Activated gamma-delta T cell treated with anti-CD3 and anti-CD28 coated beads, Interleukin-2, amount 50 U/mL, for 16 hours (primary cell): Measurements from ENCODE around the gene CLASP1.

Experiments used
- DNase-seq: peaks from one replicate; pipeline ENCODE4 v3.0.0-alpha.2; 2020; ENCODE audit warnings: low read depth

Gene CLASP1

DNA sequence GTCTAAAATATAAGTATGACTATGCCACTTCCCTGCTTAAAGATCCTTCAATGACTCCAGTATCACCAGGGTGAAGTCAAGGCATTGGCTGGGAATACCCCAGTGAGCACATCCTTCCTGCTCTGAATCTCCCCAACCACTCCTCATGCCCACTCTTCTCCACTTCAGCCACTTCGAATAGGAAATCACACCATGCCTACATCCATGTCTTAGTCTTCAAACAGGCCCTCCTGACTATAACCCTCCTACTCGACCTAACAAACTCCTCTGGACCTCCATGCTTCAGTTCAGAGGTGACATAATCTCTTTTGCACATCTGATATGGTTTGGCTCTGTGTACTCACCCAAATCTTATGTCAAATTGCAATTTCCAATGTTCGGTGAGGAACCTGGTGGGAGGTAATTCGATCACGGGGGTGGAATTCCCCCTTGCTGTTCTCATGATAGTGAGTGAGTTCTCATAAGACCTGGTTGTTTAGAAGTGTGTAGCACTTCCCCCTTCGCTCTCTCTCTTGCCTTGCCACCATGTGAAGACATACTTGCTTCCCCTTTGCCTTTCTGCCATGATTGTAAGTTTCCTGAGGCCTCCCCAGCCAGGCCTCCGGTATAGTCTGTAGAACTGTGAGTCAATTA lies 276.4 kb downstream of the CLASP1 start:
- no peak for DNase-seq

DNA sequence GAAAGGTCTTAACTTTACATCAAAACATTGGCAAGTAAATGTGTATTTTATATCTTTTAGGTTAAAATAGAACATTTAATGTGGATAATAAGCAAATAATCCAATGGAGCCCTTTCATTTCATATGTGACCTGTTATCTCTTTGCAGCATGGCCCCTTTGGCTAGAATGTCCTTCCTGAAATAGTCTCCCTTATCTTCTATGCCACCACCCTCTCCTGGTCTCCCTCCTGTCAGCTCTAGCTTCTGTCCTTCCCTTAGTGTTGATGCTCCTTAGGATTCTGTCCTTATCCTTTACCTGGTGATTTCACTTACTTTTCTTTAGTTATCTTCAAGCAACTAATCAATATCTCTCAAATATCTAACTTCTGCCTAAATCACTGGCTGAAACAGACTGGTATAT lies 277.2 kb downstream of the CLASP1 start:
- DNase-seq = no peak

DNA sequence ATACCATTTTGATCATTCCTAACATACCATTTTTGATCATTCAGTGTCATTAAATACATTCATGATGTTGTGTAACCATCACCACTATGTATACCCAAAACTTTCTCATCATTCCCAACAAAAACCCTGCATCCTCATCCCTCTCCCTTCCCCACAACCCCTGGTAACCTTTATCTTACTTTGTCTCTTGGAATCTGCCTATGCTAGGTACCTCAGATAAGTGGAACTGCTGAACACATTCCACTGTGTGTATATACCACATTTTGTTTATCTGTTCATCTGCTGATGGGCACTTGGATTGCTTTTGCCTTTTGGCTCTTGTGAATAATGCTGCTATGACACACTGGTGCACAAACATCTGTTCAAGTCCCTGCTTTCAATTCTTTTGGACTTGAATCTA lies 280.4 kb downstream of the CLASP1 start:
- no peak for DNase-seq

GRCh38 chr2:121368155-121368554 lies 281.1 kb downstream of the CLASP1 start:
- no peak for DNase-seq

DNA sequence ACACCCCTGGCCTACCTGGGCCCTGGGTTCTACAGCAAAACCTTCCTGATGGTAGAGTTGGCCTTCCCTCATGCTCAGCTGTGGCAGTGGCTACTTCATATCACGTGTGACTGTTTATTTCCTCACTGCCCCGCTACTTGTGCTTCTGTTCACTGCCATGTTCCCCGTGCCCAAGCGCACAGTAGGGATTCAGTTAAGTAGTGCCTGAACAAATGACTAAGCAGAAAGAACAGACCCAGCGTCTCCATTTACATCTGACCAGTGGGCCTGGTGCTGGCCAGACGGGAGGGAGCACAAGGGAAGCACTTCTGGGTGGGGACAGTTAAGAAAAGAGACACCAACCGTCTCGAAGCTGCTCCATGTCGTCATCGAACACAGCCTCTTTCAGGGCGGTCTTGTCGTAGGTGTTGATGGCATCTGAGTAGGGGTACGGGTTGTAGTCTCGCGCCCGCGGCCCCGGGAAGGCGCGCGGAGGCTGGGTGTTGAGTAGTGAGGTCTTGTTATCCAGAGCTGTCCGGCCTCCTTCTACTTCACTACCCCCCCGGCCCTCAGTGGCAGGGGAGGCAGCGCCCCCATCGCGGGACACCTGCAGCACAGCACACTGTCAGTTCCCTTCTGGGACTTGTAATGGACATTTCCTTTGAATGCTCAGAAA lies 281.9 kb downstream of the CLASP1 start:
- no peak for DNase-seq

DNA sequence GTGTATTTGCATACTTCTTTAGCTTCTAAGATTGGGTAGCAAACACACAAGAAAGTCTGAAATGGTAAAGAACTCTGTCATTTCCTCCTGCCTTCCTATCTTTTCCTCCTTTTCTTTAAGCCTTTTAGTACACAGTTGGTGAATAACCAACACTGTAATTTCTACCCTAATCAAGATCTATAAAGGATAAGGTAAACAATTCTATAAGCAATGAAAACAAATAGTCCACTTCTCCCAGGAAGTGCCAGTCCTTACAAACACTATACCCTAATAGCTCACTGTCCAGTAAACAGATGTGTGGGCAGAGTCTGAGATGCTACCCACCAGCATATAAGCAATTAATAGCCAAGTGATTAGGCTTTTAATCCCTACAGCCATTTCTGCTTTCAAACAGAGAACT lies 283.2 kb downstream of the CLASP1 start:
- DNase-seq = no peak

GRCh38 chr2:121365061-121365460 lies 284.2 kb downstream of the CLASP1 start:
- DNase-seq = no peak

- no peak for DNase-seq
Measured at GRCh38 chr2:121363632-121364420, 285.4 kb downstream of the CLASP1 start.

- DNase-seq = no peak
Measured at GRCh38 chr2:121362774-121363173, 286.5 kb downstream of the CLASP1 start.

DNA sequence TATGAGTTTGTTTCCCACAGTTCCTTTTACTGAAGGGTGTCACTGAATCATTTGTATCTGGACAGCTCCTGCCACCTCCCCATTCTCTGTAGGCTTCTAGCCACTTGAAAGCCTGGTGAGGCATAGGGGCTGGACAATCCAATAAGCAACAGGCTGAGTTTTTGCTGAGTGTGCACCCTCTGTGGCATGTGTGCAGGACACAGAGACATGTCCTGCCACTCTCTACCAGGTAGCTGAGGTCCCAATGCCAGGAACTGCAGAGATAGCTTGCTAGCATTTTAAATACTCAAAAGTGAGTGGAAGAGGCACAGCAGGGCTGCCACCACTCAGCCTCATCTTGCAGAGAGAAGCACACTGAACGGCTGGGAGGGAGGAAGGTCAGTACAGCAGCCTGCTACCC lies 287.0 kb downstream of the CLASP1 start:
- DNase-seq = no peak

GRCh38 chr2:121360566-121361300 lies 288.5 kb downstream of the CLASP1 start:
- DNase-seq = no peak

GRCh38 chr2:121359716-121360565 lies 289.3 kb downstream of the CLASP1 start:
- no peak for DNase-seq

- no peak for DNase-seq
Measured at GRCh38 chr2:121359170-121359569, 290.1 kb downstream of the CLASP1 start.

DNA sequence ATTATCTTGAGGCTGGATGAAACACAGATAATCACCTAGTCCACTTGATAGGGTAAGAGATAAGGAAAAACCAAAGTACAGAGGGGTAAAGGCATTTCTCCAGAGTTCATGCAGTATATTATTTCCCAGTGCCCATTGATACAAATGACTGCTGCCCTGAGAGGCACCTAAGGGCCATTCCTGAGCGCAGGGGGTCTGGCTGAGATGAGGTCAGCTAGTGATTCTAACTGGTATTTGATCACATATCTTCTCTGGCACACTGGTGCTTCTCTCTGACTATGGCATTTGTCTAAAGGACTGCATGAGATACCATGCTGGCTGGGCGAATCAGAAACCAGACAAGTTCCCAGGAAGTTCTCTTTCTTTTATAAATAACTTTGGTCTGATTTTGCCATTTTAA lies 291.0 kb downstream of the CLASP1 start:
- DNase-seq = no peak

DNA sequence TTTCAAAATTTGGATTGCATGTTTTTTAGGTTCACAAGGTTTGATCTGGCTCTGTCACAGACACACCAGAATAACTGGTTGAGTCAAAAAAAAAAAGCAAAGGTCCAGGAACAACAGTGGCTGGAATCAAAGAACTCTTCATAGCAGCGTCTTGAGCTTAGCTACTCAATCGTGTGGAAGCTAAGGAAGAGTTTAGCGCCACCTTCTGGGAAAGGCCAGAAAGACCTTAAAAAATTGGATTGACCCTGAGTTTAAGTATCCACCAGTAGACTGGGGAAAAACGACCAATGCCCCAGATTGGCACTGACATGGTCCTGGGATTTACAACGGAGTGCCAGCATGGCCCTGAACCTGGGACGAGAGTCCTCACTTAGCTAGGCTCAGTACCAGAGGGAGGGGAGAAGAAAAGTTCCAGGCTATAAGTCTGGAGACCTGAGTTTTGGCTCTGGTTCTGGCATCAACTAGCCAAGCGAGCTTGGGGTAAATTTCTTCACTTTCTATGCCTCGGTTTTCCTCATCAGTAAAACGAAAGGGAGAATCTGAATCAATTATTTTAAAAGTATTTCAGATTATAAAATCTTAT lies 293.1 kb downstream of the CLASP1 start:
- DNase-seq = no peak

- no peak for DNase-seq
Measured at GRCh38 chr2:121355488-121355887, 293.8 kb downstream of the CLASP1 start.

GRCh38 chr2:121351521-121352318 lies 297.5 kb downstream of the CLASP1 start:
- DNase-seq = no peak

- DNase-seq = no peak
Measured at GRCh38 chr2:121350890-121351289, 298.4 kb downstream of the CLASP1 start.

GRCh38 chr2:121350402-121350775 lies 298.9 kb downstream of the CLASP1 start:
- no peak for DNase-seq

DNA sequence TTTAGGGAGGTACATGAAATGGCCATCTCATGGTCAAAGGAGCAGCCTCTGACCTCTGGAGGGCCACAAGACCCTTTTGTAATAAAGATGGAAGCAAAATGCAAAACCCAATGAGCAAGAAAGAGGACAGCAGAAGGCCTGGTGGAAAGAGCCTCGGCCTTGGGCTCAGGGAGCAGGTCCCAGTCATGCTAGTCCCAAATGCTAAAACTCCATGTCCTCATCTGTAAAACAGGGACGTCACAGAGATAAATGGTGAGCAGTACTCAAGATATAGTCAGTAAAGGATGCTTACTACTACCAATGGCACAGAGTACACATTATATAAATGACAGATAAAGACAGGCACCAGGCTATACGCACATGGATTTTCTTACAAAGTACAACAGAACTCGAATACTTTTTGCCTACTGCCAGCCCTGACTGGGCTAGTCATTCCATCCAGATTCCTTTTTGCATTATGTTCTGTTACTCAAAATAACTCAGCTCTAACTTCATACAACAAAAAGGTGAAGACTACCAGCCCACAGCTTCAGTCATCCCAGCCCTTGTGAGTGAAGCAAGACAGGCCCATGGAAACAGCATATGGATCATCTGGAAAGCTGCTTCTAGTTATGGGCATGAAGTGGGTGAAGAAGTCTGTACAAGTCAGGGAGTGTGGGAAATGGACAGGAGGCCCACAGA lies 299.4 kb downstream of the CLASP1 start:
- no peak for DNase-seq
